HepG2 (cell line): Measurements from ENCODE around the gene HHIPL1.

Source experiments
- CHD2 ChIP-seq: IDR thresholded peaks from 2 replicates; pipeline ENCODE4 v1.6.1; 2011; ENCODE audit warnings: low read depth, low read length, improper control_type of control experiment
- NFKB2 ChIP-seq: sonication (generic); formaldehyde crosslinking; IDR thresholded peaks from 2 replicates; pipeline ENCODE4 v1.4.0; 2020; ENCODE audit warnings: missing genetic modification reagents, borderline replicate concordance
- PHF8 ChIP-seq: sonication (generic); formaldehyde crosslinking; IDR thresholded peaks from 2 replicates; pipeline ENCODE4 v1.5.0; 2020; ENCODE audit warnings: missing genetic modification reagents
- POLR2AphosphoS5 ChIP-seq: IDR thresholded peaks from 2 replicates; pipeline ENCODE4 v1.6.1; 2012; ENCODE audit warnings: low read depth, low read length
- REPIN1 ChIP-seq: sonication (generic); formaldehyde crosslinking; IDR thresholded peaks from 2 replicates; pipeline ENCODE4 v1.8.0; 2022; ENCODE audit warnings: missing genetic modification reagents, low read depth, mild to moderate bottlenecking, borderline replicate concordance
- SP1 ChIP-seq, 2 experiments: fragments of 450-650 bp in 1 of 2; sonication (generic) in 1 of 2; formaldehyde crosslinking in 1 of 2; IDR thresholded peaks; 2 replicates each; pipeline versions ENCODE4 v1.4.0 to v1.6.1; 2016 to 2020; ENCODE audit warnings: missing genetic modification reagents in 1 of 2
- UBTF ChIP-seq: sonication (generic); formaldehyde crosslinking; IDR thresholded peaks from 2 replicates; pipeline ENCODE4 v1.4.0; 2020; ENCODE audit warnings: mild to moderate bottlenecking, missing genetic modification reagents
- ZNF496 ChIP-seq: sonication (generic); formaldehyde crosslinking; IDR thresholded peaks from 2 replicates; pipeline ENCODE4 v1.8.1; 2023; ENCODE audit warnings: mild to moderate bottlenecking, moderate library complexity, missing genetic modification reagents; ENCODE audit not compliant: insufficient replicate concordance
- ZNF614 ChIP-seq: IDR thresholded peaks from 2 replicates; pipeline ENCODE4 v1.6.1; 2018; ENCODE audit warnings: missing biosample characterization, missing genetic modification reagents, inconsistent platforms, borderline replicate concordance
- TF ChIP-seq, protein P1 (sequence below): sonication (generic); formaldehyde crosslinking; IDR thresholded peaks from 2 replicates; pipeline ENCODE4 v1.5.0; 2020; ENCODE audit warnings: mild to moderate bottlenecking, missing genetic modification reagents, moderate library complexity

DNA sequence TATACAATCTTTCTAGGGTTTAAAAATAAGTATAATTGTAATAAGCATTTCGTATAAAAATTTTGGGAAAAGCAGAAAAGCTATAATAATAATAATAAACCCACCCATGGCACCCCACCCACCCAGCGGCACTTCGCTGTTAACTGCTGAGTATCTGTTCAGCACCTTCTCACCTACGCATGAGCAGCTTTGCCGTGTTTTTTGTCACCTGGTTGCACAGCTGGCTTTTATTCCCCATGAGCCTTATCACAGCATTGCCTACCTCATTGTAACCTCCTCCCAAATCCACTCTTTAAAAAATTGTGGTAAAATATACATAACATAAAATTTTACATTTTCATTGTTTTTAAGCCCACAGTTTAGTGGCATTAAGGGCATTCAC lies 73.9 kb downstream of the HHIPL1 start:
- TF ChIP-seq ZNF496 (CRISPR knock-in tag) (no peak), CHD2 (no peak), PHF8 (no peak), POLR2AphosphoS5 (no peak), UBTF (CRISPR knock-in tag) (no peak), SP1 (IDR thresholded peaks at IDR 0.05) (no peak), SP1 (CRISPR knock-in tag; IDR thresholded peaks at IDR 0.05) (no peak), ZNF614 (CRISPR knock-in tag) (no peak), NFKB2 (no peak), REPIN1 (CRISPR knock-in tag) (no peak)
- TF ChIP-seq, protein P1, sequence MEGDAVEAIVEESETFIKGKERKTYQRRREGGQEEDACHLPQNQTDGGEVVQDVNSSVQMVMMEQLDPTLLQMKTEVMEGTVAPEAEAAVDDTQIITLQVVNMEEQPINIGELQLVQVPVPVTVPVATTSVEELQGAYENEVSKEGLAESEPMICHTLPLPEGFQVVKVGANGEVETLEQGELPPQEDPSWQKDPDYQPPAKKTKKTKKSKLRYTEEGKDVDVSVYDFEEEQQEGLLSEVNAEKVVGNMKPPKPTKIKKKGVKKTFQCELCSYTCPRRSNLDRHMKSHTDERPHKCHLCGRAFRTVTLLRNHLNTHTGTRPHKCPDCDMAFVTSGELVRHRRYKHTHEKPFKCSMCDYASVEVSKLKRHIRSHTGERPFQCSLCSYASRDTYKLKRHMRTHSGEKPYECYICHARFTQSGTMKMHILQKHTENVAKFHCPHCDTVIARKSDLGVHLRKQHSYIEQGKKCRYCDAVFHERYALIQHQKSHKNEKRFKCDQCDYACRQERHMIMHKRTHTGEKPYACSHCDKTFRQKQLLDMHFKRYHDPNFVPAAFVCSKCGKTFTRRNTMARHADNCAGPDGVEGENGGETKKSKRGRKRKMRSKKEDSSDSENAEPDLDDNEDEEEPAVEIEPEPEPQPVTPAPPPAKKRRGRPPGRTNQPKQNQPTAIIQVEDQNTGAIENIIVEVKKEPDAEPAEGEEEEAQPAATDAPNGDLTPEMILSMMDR (CRISPR knock-in tag), result no peak
